Mononuclear cell (primary cell): Measurements from ENCODE around the gene PDLIM4. TPM values are rescaled to one million over a fixed set of nuclear protein-coding genes. Genes with fewer than 3 reads are reported as not detected.

Experiments used
- H3K27me3 ChIP-seq: 2 replicates; pipeline ENCODE4 v1.6.0; 2011; ENCODE audit warnings: low read length, control low read depth; ENCODE audit not compliant: insufficient read depth
- H3K4me1 ChIP-seq: 2 replicates; pipeline ENCODE4 v1.5.1; 2011; ENCODE audit warnings: mild to moderate bottlenecking, low read length, control low read depth; ENCODE audit not compliant: insufficient read depth
- H3K4me3 ChIP-seq: 2 replicates; pipeline ENCODE4 v1.5.1; 2011; ENCODE audit warnings: mild to moderate bottlenecking, low read length, moderate library complexity
- H3K9me3 ChIP-seq: 2 replicates; pipeline ENCODE4 v1.5.1; 2011; ENCODE audit warnings: low read depth, mild to moderate bottlenecking, control low read depth, low read length
- total RNA-seq: library from RNA; depleted of rRNA; stranded (reverse); fragments of >200 nt; gene quantifications from one replicate; pipeline ENCODE4 v1.2.3, GENCODE V29; 2012

Gene PDLIM4
- total RNA-seq, 1 donor, result not detected

- Histone ChIP-seq H3K27me3 (no peaks in the 10 kb centered on the region), H3K9me3 (no peaks in the 10 kb centered on the region), H3K4me3 (no peak overlapping the region), H3K4me1 (no peaks in the 10 kb centered on the region)
These were observed 22.2 kb upstream of the PDLIM4 start for GRCh38 chr5:132235340-132235739.

- no peak overlapping the region for H3K4me3 ChIP-seq
- H3K4me1 ChIP-seq, result no peaks in the 10 kb centered on the region
- H3K27me3 ChIP-seq, result no peaks in the 10 kb centered on the region
- no peaks in the 10 kb centered on the region for H3K9me3 ChIP-seq
These were observed 20.4 kb upstream of the PDLIM4 start for GRCh38 chr5:132237141-132237540.

DNA sequence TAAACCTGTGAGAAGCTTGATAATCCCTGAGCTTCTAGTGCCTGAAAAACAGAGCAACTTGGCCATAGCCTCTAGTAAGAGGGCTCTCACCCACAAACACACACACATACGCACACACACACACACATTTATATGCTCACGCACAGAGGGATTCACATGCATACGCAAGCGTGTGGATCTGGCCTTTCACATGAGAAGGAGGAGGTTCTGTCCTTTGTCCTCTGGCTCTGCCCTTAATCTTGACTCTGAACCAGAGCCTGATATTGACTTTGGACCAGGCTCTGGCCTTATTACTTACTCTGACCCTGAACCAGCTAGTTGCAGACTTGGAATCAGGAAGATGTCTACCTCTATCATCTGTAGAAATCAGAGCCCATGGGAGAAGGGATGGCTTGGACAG lies 19.8 kb upstream of the PDLIM4 start:
- H3K4me3 ChIP-seq, result no peak overlapping the region
- H3K9me3 ChIP-seq, result no peaks in the 10 kb centered on the region
- H3K27me3 ChIP-seq, result no peaks in the 10 kb centered on the region
- H3K4me1 ChIP-seq, result no peaks in the 10 kb centered on the region

- Histone ChIP-seq H3K9me3 (no peaks in the 10 kb centered on the region), H3K4me3 (no peak overlapping the region), H3K27me3 (no peaks in the 10 kb centered on the region), H3K4me1 (no peaks in the 10 kb centered on the region)
These were observed 19.2 kb upstream of the PDLIM4 start for GRCh38 chr5:132238169-132238744.

DNA sequence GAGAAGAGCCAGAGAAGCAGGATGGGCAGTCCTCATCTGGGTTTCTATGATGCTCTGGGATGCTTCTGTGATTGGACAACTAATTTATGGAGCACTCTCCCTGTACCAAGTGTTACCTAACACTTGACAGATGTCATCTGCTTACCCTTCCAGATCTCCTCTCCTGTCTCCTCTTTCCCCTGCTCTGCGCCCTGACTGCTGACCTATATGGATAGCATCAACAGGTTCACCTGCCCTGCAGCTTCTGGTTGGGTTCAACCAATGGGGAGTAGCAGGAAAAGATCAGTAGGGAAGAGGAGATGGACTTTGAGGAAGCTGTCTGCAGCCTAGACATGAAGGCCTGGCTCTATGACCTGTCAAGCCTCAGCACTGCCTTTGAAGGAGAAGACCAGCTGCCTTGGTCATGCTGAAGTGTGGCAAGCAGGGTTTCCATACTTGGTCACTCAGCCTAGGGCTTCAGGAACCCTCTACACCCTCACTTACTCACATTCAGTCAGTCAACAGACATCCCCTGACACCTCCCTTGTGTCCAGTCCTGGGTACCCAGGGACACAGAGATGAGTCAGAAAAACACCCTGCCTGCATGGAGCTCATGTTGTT lies 18.5 kb upstream of the PDLIM4 start:
- Histone ChIP-seq H3K4me1 (no peaks in the 10 kb centered on the region), H3K27me3 (no peaks in the 10 kb centered on the region), H3K4me3 (no peak overlapping the region), H3K9me3 (no peaks in the 10 kb centered on the region)

- H3K27me3 ChIP-seq, result no peaks in the 10 kb centered on the region
- H3K9me3 ChIP-seq, result peaks cover 6% of the 10 kb centered on the region
- H3K4me3 ChIP-seq, result no peak overlapping the region
- no peaks in the 10 kb centered on the region for H3K4me1 ChIP-seq
These were observed 17.7 kb upstream of the PDLIM4 start for GRCh38 chr5:132239776-132240175.

GRCh38 chr5:132243366-132243977 lies 14.0 kb upstream of the PDLIM4 start:
- H3K4me1 ChIP-seq, result peaks cover 4% of the 10 kb centered on the region
- no peak overlapping the region for H3K4me3 ChIP-seq
- peaks cover 15% of the 10 kb centered on the region for H3K9me3 ChIP-seq
- no peaks in the 10 kb centered on the region for H3K27me3 ChIP-seq

GRCh38 chr5:132245593-132245992 lies 11.9 kb upstream of the PDLIM4 start:
- H3K27me3 ChIP-seq, result no peaks in the 10 kb centered on the region
- H3K4me1 ChIP-seq, result peaks cover 4% of the 10 kb centered on the region
- H3K9me3 ChIP-seq, result peaks cover 15% of the 10 kb centered on the region
- no peak overlapping the region for H3K4me3 ChIP-seq

- no peaks in the 10 kb centered on the region for H3K27me3 ChIP-seq
- H3K4me3 ChIP-seq, result no peak overlapping the region
- H3K9me3 ChIP-seq, result peaks cover 15% of the 10 kb centered on the region
- H3K4me1 ChIP-seq, result peaks cover 4% of the 10 kb centered on the region
These were observed 10.7 kb upstream of the PDLIM4 start for GRCh38 chr5:132246806-132247205.

DNA sequence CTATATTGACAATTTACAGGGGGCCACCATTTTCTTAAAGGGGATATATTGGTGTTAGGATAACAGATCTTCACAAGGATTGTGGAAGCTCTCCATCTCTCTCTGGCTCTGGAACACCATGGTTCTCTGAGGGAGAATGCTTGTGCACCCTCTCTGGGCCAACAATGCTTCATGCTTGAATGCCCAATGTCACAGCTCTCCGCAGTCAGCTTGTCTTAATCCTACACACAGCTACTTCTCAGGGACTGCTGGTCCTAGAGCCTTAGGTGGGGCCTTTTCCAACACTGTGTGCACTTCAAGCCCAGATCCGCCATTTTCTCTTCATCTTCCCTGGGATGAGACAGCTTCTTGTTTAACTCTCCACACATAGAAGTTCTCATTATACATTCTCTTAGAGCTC lies 6.9 kb upstream of the PDLIM4 start:
- peaks cover 4% of the 10 kb centered on the region for H3K4me1 ChIP-seq
- H3K27me3 ChIP-seq, result no peaks in the 10 kb centered on the region
- H3K4me3 ChIP-seq, result no peak overlapping the region

DNA sequence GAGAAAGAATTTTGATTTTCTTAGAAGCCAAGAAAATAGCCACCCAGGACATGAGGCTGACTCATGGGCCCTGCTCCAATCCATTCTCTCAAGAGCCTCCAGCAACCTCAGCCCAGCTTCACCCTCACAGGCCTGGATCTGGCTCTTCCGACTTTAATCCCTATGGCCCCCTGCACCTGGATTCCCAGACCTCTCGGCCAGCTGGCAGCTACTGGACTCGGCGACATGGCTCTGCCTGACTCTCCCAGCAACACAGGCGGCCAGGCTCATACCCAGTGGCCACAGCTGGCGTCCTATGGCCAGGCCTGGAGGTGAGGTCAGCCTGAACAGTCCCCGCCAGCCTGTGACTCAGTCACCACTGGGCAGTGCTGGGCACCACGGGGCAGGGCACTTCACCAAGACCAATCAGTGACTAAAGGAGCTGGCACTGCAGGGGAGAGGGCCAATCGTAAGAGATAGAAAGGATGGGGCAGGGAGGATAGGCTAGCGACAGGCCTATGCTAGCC lies 6.2 kb upstream of the PDLIM4 start:
- Histone ChIP-seq H3K27me3 (peaks cover 3% of the 10 kb centered on the region), H3K4me1 (peaks cover 4% of the 10 kb centered on the region), H3K4me3 (no peak overlapping the region), H3K9me3 (peaks cover 7% of the 10 kb centered on the region)

More for the DNA sequence above, 6.9 kb upstream of the PDLIM4 start:
- H3K9me3 ChIP-seq, result peaks cover 8% of the 10 kb centered on the region

GRCh38 chr5:132253008-132253441 lies 4.5 kb upstream of the PDLIM4 start:
- peaks cover under 1% of the 10 kb centered on the region for H3K4me1 ChIP-seq
- H3K4me3 ChIP-seq, result no peak overlapping the region
- peaks cover 14% of the 10 kb centered on the region for H3K27me3 ChIP-seq
- no peaks in the 10 kb centered on the region for H3K9me3 ChIP-seq

DNA sequence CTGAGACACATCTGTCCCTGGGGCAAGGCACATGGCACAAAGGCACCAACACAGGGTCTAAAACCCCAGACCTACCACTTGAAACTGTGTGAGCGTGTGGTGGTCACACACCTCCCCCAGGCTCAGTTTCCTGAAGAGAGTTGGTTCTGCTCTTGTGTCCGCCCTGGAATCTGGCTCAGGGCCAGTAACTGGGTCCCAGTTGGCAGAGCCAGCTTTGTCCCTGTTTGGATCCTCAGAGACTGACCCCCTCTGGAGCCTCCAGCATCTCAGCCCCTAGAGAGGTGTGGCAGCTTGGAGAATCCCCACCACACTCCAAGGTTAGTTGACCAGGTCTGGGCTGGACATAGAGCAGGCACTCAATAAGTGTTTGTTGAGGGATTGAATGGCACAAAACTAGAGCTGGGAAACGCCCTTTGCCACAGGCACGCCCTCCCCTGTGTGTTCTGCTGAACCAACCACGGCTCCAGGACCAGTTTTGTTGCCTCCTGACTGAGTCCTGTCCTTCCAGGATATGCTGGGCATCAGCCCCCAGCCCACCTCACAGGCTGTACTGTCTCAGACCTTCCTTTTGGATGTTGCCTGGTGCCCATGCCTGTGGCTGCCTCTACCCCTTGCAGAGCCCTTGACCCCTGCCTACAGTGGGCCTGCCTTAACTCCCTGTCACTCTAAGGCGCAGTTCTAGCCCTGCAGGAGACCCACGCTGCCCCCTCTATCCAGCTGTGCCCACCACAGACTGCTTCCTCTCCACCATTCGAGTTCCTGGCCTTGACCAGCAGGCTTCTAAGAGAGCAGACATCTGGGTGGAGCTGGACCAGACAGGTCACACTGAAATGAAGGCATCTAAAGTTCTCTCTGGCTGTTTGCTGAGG lies 3.8 kb upstream of the PDLIM4 start:
- Histone ChIP-seq H3K4me1 (no peaks in the 10 kb centered on the region), H3K27me3 (peaks cover 17% of the 10 kb centered on the region), H3K9me3 (no peaks in the 10 kb centered on the region), H3K4me3 (no peak overlapping the region)

GRCh38 chr5:132254321-132254977 lies 3.0 kb upstream of the PDLIM4 start:
- H3K4me1 ChIP-seq, result no peaks in the 10 kb centered on the region
- H3K9me3 ChIP-seq, result no peaks in the 10 kb centered on the region
- H3K27me3 ChIP-seq, result peaks cover 17% of the 10 kb centered on the region
- H3K4me3 ChIP-seq, result no peak overlapping the region
